SK-N-SH treated with all-trans-retinoic acid at 6 μM for 48 hours (cell line): ENCODE results near the gene LGALS1.

Experiments used
- BACH2 ChIP-seq: fragments of 250-450 bp; sonication (Bioruptor Pico); IDR thresholded peaks from 2 replicates; pipeline ENCODE4 v1.9.0; 2021; ENCODE audit warnings: mild to moderate bottlenecking, borderline replicate concordance
- CREB5 ChIP-seq: fragments of 250-450 bp; sonication (Bioruptor Pico); IDR thresholded peaks from 2 replicates; pipeline ENCODE4 v1.5.1; 2020; ENCODE audit warnings: low read depth, mild to moderate bottlenecking, moderate library complexity
- GLIS3 ChIP-seq: fragments of 250-450 bp; sonication (Bioruptor Pico); IDR thresholded peaks from 2 replicates; pipeline ENCODE4 v1.5.0; 2020; ENCODE audit warnings: mild to moderate bottlenecking, moderate library complexity
- PATZ1 ChIP-seq: fragments of 250-450 bp; sonication (Bioruptor Pico); IDR thresholded peaks from 2 replicates; pipeline ENCODE4 v1.8.0; 2020; ENCODE audit warnings: mild to moderate bottlenecking, moderate library complexity, borderline replicate concordance
- POU6F1 ChIP-seq: fragments of 250-450 bp; sonication (Bioruptor Pico); IDR thresholded peaks from 2 replicates; pipeline ENCODE4 v1.8.0; 2021; ENCODE audit warnings: low read depth, mild to moderate bottlenecking, moderate library complexity, borderline replicate concordance
- SNAI2 ChIP-seq: fragments of 250-450 bp; sonication (Bioruptor Pico); IDR thresholded peaks from 2 replicates; pipeline ENCODE4 v1.5.0; 2020; ENCODE audit warnings: mild to moderate bottlenecking, moderate library complexity
- TOX ChIP-seq: fragments of 250-450 bp; sonication (Bioruptor Pico); IDR thresholded peaks from 2 replicates; pipeline ENCODE4 v1.8.0; 2021; ENCODE audit warnings: mild to moderate bottlenecking, moderate library complexity, borderline replicate concordance

GRCh38 chr22:37708580-37709444 is 33.4 kb downstream of the LGALS1 start:
- no peak for TF ChIP-seq GLIS3 (CRISPR knock-in tag)
- TF ChIP-seq PATZ1 (CRISPR knock-in tag): no peak
- no peak for TF ChIP-seq CREB5 (CRISPR knock-in tag)
- no peak for TF ChIP-seq TOX (CRISPR knock-in tag)
- TF ChIP-seq POU6F1: no peak
- TF ChIP-seq BACH2 (CRISPR knock-in tag): no peak
- TF ChIP-seq SNAI2: no peak
